Breast epithelium (tissue), 4 donors: Measurements from ENCODE around the gene FBXO7. TPM values are rescaled to one million over a fixed set of nuclear protein-coding genes. Genes with fewer than 3 reads are reported as not detected.

ENCODE experiments used
- DNase-seq, 2 donors: peaks; one replicate each; pipeline ENCODE4 v3.0.0-alpha.2; 2019; ENCODE audit warnings: low spot score in 2 of 2
- H3K27ac ChIP-seq, 2 donors: fragments of 200-600 bp; sonication (generic) in 1 of 2; one replicate each; pipeline ENCODE4 v1.5.1; 2016 to 2019; ENCODE audit warnings: mild to moderate bottlenecking in 1 of 2
- H3K27me3 ChIP-seq, 2 donors: fragments of 200-600 bp; sonication (generic) in 1 of 2; one replicate each; pipeline versions ENCODE4 v1.5.1 to v1.6.0; 2017 to 2019; ENCODE audit warnings: control low read depth in 1 of 2, mild to moderate bottlenecking in 1 of 2
- H3K36me3 ChIP-seq: fragments of 200-600 bp; one replicate; pipeline ENCODE4 v1.5.1; 2019
- H3K4me1 ChIP-seq, 2 donors: fragments of 200-600 bp; sonication (generic); one replicate each; pipeline ENCODE4 v1.5.1; 2016 to 2019; ENCODE audit warnings: control low read depth in 1 of 2
- H3K4me3 ChIP-seq, 3 donors: fragments of 200-600 bp; sonication (generic); 1 replicate in 2 of 3; 2 replicates in 1 of 3; pipeline ENCODE4 v1.5.1; 2016 to 2019; ENCODE audit warnings: mild to moderate bottlenecking in 3 of 3, moderate library complexity in 2 of 3
- H3K9me3 ChIP-seq, 2 donors: fragments of 200-600 bp; sonication (generic) in 1 of 2; one replicate each; pipeline ENCODE4 v1.5.1; 2016 to 2019; ENCODE audit warnings: control low read depth in 1 of 2
- CTCF ChIP-seq, 3 donors: fragments of 450-650 bp; IDR thresholded peaks; one replicate each; pipeline ENCODE4 v1.5.1; 2016 to 2017; ENCODE audit warnings: antibody characterized with exemption in 3 of 3, mild to moderate bottlenecking in 3 of 3, moderate library complexity in 3 of 3
- POLR2A ChIP-seq: fragments of 450-650 bp; IDR thresholded peaks from one replicate; pipeline ENCODE4 v1.6.1; 2016; ENCODE audit warnings: antibody characterized with exemption, mild to moderate bottlenecking, moderate library complexity
- POLR2AphosphoS5 ChIP-seq, 3 donors: sonication (generic); formaldehyde crosslinking; IDR thresholded peaks; one replicate each; pipeline ENCODE4 v1.6.1; 2017; ENCODE audit warnings: antibody characterized with exemption in 3 of 3
- intact Hi-C: fragments of 100-400 bp; cut with DNase I; formaldehyde crosslinking; loops from one replicate; pipeline ENCODE4 v1.15.1; 2023; ENCODE audit warnings: low total_unique reads
- total RNA-seq, 3 donors: library from RNA; depleted of rRNA; stranded (reverse); fragments of >200 nt; gene quantifications; one replicate each; pipeline ENCODE4 v1.1.0, GENCODE V29; 2016

The FBXO7 gene
- total RNA-seq, 3 donors from 2014 or later = 73.7 to 119 (median 107) TPM

- intact Hi-C loops = no loop called here
- no peak for DNase-seq
- Histone ChIP-seq H3K27me3 (no peaks in the 10 kb centered on the region), H3K36me3 (peaks cover under 1% of the 10 kb centered on the region), H3K4me3 (no peak overlapping the region), H3K27ac (no peak overlapping the region), H3K9me3 (no peaks in the 10 kb centered on the region), H3K4me1 (peaks cover under 1% of the 10 kb centered on the region in 2 donors)
- no peak for TF ChIP-seq CTCF (IDR thresholded peaks at IDR 0.05)
- TF ChIP-seq POLR2AphosphoS5 (IDR thresholded peaks at IDR 0.05) = no peak
- TF ChIP-seq POLR2A = no peak
Observed at GRCh38 chr22:32478994-32479393, 4.4 kb downstream of the FBXO7 start.

- Histone ChIP-seq H3K27ac (no peak overlapping the region), H3K4me3 (no peak overlapping the region), H3K4me1 (no peaks in the 10 kb centered on the region), H3K36me3 (peaks cover 4% of the 10 kb centered on the region), H3K27me3 (no peaks in the 10 kb centered on the region), H3K9me3 (no peaks in the 10 kb centered on the region)
- DNase-seq = no peak
- intact Hi-C loops = no loop called here
- no peak for TF ChIP-seq POLR2AphosphoS5 (IDR thresholded peaks at IDR 0.05)
Observed at GRCh38 chr22:32480238-32480637, 5.6 kb downstream of the FBXO7 start.

GRCh38 chr22:32482708-32483107 is 8.1 kb downstream of the FBXO7 start:
- intact Hi-C loops = no loop called here
- H3K4me1 ChIP-seq = no peaks in the 10 kb centered on the region
- H3K27ac ChIP-seq = no peak overlapping the region
- no peaks in the 10 kb centered on the region for H3K9me3 ChIP-seq
- no peak overlapping the region for H3K4me3 ChIP-seq
- H3K27me3 ChIP-seq = no peaks in the 10 kb centered on the region
- TF ChIP-seq CTCF (IDR thresholded peaks at IDR 0.05) (no peak), POLR2AphosphoS5 (IDR thresholded peaks at IDR 0.05) (no peak), POLR2A (no peak)
- DNase-seq = no peak
- H3K36me3 ChIP-seq = peaks cover 4% of the 10 kb centered on the region

- peaks cover 4% of the 10 kb centered on the region for H3K36me3 ChIP-seq
- H3K4me3 ChIP-seq = no peak overlapping the region
- TF ChIP-seq CTCF (IDR thresholded peaks at IDR 0.05) (no peak), POLR2AphosphoS5 (IDR thresholded peaks at IDR 0.05) (no peak), POLR2A (no peak)
- H3K9me3 ChIP-seq = no peaks in the 10 kb centered on the region
- H3K27me3 ChIP-seq = no peaks in the 10 kb centered on the region
- no peak for DNase-seq
- intact Hi-C loops = no loop called here
- H3K27ac ChIP-seq = no peak overlapping the region
- no peaks in the 10 kb centered on the region for H3K4me1 ChIP-seq
Observed at GRCh38 chr22:32486656-32487390, 12.2 kb downstream of the FBXO7 start.

- H3K36me3 ChIP-seq = peaks cover 4% of the 10 kb centered on the region
- H3K4me1 ChIP-seq = no peaks in the 10 kb centered on the region
- no peak overlapping the region for H3K27ac ChIP-seq
- intact Hi-C loops = no loop called here
- no peak for DNase-seq
- H3K4me3 ChIP-seq = no peak overlapping the region
- H3K9me3 ChIP-seq = no peaks in the 10 kb centered on the region
- H3K27me3 ChIP-seq = no peaks in the 10 kb centered on the region
- TF ChIP-seq POLR2A = no peak
- no peak for TF ChIP-seq CTCF (IDR thresholded peaks at IDR 0.05)
- no peak for TF ChIP-seq POLR2AphosphoS5 (IDR thresholded peaks at IDR 0.05)
Observed at GRCh38 chr22:32487461-32487860, 12.8 kb downstream of the FBXO7 start.
